GM06990 (cell line): ENCODE measurements around the gene CHD2.
"Not testable (repeated sequence)": the region's sequence is repeated elsewhere in the genome, so short reads cannot be mapped to it uniquely, and the experiment has no call there.

Source experiments
- DNase-seq: peaks from one replicate; pipeline ENCODE4 v3.0.0-alpha.2; 2011; ENCODE audit not compliant: insufficient read length; ENCODE audit errors: extremely low read depth
- H3K27me3 ChIP-seq: replicated peaks from 2 replicates; pipeline ENCODE4 v1.6.0; 2011; ENCODE audit warnings: low read length; ENCODE audit not compliant: control insufficient read depth, insufficient read depth
- H3K36me3 ChIP-seq: 2 replicates; pipeline ENCODE4 v1.5.1; 2011; ENCODE audit warnings: low read length; ENCODE audit not compliant: control insufficient read depth, insufficient read depth
- H3K4me3 ChIP-seq: replicated peaks from 2 replicates; pipeline ENCODE4 v1.5.1; 2011; ENCODE audit warnings: low read depth, mild to moderate bottlenecking, control low read depth, low read length
- TF ChIP-seq, protein P1 (sequence below): IDR thresholded peaks from 2 replicates; pipeline ENCODE4 v1.5.1; 2011; ENCODE audit warnings: low read length, control low read depth, mild to moderate bottlenecking, inconsistent platforms; ENCODE audit not compliant: insufficient read depth, poor library complexity, severe bottlenecking

The CHD2 gene

DNA sequence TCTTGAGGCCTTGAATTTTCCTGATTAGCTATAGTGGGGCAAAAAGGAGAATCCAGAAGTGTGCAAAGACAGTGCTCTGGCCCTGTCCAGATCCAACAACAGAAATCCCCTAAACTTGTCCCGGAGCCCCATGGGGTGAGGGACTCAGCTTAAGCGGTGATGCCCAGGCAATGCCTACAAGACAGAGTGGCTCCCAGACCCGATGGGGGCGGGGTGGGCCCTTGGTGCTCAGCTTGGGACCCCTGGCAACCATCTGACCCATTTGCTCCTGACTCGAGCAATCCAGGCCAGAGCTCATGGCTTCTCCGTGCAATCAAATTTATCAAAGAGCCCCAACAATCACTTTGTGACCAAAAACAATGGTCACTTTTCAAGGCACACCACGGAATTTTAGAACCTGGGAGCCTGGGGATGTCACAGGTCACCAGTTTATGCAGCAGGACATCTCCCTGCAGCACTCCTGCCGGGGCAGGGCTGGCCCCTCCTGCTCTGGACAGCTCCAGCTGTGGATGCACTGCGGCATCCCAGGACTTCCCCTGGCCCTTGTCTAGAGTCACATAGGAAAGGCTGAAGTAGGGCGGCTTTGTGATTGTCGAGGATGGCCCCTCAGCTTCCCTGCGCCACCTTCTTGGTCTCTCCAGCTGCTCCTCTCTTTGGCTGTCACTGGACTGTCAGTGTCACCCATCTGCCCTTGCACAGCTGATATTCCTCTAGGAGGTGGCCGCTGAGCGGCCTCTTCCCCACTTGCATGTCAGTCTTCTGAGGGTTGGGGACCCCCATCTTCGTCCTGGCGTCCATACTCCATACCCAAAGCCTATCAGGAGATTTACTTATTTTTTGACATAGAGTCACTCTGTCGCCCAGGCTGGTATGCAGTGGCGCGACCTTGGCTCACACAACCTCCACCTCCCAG is 160.5 kb downstream of the CHD2 start:
- H3K27me3 ChIP-seq: peaks cover 1% of the 10 kb centered on the region; the same call in 1 of the 2 replicates
- no peaks in the 10 kb centered on the region for H3K36me3 ChIP-seq
- H3K4me3 ChIP-seq: no peak overlapping the region
- no peak for DNase-seq
- TF ChIP-seq, protein P1, sequence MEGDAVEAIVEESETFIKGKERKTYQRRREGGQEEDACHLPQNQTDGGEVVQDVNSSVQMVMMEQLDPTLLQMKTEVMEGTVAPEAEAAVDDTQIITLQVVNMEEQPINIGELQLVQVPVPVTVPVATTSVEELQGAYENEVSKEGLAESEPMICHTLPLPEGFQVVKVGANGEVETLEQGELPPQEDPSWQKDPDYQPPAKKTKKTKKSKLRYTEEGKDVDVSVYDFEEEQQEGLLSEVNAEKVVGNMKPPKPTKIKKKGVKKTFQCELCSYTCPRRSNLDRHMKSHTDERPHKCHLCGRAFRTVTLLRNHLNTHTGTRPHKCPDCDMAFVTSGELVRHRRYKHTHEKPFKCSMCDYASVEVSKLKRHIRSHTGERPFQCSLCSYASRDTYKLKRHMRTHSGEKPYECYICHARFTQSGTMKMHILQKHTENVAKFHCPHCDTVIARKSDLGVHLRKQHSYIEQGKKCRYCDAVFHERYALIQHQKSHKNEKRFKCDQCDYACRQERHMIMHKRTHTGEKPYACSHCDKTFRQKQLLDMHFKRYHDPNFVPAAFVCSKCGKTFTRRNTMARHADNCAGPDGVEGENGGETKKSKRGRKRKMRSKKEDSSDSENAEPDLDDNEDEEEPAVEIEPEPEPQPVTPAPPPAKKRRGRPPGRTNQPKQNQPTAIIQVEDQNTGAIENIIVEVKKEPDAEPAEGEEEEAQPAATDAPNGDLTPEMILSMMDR: no peak

DNA sequence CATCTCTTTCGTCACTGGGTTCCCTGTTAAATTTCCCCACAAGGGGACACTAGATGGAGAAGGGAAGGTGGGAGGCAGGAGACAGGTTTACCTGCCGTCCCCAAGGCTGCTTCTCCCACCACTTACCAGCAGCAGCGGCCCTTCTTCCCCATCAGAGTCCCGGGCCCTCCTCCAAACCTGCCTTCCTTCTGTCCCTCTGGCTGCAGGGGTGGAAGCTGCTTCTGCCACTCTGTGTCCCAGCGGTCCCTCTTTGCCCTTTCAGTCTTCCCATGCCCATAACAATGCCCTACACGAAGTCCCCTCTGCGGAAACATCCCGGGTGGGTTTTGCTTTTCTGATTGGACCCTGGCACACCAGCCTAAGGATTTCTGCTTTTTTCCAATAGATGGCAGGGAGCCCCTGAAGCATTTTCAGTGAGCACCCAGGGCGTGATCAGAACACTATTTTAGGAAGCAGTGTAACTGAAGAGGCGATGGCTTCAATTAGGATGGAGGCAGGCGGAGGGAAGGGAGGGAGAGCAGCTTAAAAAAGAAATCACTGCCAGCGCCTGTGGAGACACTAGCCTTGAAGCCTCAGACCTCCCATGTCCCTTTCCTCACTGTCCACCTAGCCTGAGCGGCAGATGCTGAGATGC is 162.6 kb downstream of the CHD2 start:
- not testable (repeated sequence) for H3K4me3 ChIP-seq, H3K36me3 ChIP-seq, H3K27me3 ChIP-seq, DNase-seq

DNA sequence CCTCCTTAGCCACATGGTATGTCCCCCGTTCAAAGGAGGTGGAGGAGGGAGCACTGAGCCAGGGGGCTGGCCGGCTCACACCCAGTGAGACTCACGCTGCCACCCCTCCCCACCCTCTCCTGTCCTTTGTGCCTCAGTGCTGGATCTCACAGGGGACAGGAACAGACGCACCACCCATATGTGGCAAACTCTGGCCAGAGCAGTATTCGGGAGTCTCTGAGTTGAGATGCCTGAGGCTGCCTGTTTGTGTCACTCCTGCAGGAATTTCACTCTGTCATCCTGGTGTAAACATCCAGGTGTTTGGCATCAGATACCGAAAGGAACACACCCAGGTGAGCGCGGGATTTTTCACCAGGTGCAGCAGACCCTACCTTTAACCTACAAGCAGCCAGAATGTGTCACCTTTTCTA is 163.1 kb downstream of the CHD2 start:
- Histone ChIP-seq H3K36me3 (no peaks in the 10 kb centered on the region), H3K4me3 (no peak overlapping the region), H3K27me3 (peaks cover 1% of the 10 kb centered on the region)
- TF ChIP-seq, protein P1: no peak
- DNase-seq: no peak

DNA sequence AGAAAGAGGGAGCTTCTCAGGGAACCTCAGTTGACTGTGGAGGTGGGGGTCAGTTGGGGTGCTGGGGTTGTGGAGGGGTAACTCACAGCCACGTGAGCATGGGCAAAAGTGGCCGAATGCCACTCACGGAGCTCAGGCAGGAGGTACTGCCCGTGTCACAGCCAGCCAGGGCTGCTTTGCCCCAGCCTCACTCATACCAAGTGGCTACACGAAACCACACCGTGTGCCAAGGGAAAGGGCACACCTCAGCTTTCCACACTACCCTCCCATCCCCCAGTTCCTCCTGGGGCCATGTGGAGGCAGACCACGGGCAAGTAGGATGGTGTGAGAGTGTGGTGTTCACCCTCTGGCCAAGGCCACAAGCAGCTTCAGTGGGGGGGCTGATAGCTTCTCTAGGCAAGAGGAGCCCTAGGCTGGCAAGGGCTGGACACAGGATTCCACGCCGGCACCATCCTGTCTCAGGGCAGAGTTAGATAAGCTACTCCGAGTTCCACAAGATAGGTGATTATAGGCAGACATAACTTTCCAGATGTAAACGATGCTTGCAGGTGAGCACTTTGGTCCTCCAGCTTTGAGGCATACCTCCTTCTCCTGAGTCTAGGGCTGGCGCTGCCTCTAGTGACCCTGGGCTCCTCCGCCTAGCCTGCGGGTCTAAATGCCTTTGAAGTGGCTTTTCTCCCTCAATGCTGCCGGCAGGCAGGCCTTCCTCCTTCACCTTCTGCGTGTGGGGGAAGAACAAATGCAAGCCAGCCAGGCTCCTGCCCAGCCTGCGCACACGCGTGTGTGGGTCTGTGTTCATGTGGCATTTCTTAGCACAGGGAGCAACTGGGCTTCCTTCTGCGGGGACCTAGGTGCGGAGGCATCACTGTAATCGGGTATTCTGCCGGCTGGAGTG is 163.9 kb downstream of the CHD2 start:
- peaks cover 1% of the 10 kb centered on the region for H3K27me3 ChIP-seq
- no peaks in the 10 kb centered on the region for H3K36me3 ChIP-seq
- TF ChIP-seq, protein P1: no peak
- no peak overlapping the region for H3K4me3 ChIP-seq
- no peak for DNase-seq

DNA sequence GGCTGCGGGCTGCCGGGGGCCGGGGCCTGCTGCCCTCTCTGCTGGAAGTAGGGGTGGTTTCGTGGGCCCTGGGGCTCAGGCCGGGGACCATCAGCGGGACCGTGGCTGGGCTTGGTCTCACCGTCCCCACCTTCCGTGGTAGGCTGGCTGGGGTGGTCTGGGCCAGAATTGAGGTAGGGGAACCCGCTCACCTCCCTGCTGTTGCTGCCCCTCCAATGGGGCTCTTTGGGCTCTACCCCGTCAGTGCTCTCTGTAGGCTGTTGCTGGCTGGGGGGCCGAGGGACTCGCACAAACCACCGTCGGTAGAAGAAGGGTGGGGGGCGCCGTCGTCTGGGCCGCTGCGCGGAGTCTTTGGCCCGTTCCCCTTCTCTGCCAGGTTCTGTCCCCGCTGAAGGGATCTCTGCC is 165.5 kb downstream of the CHD2 start:
- no peak for DNase-seq
- Histone ChIP-seq H3K27me3 (peaks cover 1% of the 10 kb centered on the region), H3K36me3 (no peaks in the 10 kb centered on the region), H3K4me3 (no peak overlapping the region)
- TF ChIP-seq, protein P1: no peak
